ENCODE measurements around the gene CYP19A1. TPM values are rescaled to one million over a fixed set of nuclear protein-coding genes. Genes with fewer than 3 reads are reported as not detected.

CYP19A1 gene
- total and polyA plus RNA-seq, 4 donors, result 0.03 to 124 (median 0.50) TPM; not detected in 1

DNA sequence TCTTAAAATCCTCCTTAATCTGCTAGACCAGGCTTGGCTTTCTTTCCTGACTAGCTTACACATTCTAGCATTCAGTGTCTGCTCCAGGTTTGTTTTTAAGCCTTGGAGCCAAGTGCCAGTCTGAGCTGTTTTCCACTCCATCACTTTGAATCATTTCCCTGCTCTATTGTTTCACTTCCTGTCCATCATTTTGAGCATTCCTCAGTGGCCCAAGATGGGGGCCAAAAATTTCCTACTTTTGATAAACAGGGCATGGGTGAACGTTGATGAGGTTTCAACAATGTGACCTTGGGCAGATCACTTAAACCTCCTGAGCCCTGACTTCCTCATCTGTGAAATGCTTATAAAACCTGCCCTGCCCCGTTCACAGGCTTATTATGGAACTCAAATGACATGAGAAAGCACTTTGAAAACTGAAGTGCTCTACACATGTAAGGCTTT, 4.4 kb downstream of the CYP19A1 start:
- Histone ChIP-seq H3K9me3 (ENCODE audit: control insufficient read depth in 4 of 4, low read length in 3 of 4) (no peaks in the 10 kb centered on the region), H3K4me3 (ENCODE audit: low read depth in 1 of 3, low read length in 3 of 3) (no peak overlapping the region), H3K27ac (ENCODE audit: low read depth in 1 of 2, low read length in 2 of 2) (no peak overlapping the region), H3K36me3 (ENCODE audit: control insufficient read depth in 4 of 4, insufficient read depth in 3 of 4, low read depth in 1 of 4, low read length in 3 of 4) (no peaks in the 10 kb centered on the region), H3K4me1 (ENCODE audit: control insufficient read depth in 4 of 4, insufficient read depth in 4 of 4, low read length in 3 of 4) (no peaks in the 10 kb centered on the region), H3K9ac (ENCODE audit: low read depth in 1 of 2, low read length in 2 of 2) (no peak overlapping the region), H3K27me3 (ENCODE audit: control insufficient read depth in 4 of 4, insufficient read depth in 4 of 4, low read length in 3 of 4) (no peaks in the 10 kb centered on the region)
- DNase-seq (ENCODE audit: low spot score), result no peak
- TF ChIP-seq, protein P1, sequence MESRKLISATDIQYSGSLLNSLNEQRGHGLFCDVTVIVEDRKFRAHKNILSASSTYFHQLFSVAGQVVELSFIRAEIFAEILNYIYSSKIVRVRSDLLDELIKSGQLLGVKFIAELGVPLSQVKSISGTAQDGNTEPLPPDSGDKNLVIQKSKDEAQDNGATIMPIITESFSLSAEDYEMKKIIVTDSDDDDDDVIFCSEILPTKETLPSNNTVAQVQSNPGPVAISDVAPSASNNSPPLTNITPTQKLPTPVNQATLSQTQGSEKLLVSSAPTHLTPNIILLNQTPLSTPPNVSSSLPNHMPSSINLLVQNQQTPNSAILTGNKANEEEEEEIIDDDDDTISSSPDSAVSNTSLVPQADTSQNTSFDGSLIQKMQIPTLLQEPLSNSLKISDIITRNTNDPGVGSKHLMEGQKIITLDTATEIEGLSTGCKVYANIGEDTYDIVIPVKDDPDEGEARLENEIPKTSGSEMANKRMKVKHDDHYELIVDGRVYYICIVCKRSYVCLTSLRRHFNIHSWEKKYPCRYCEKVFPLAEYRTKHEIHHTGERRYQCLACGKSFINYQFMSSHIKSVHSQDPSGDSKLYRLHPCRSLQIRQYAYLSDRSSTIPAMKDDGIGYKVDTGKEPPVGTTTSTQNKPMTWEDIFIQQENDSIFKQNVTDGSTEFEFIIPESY (IDR thresholded peaks at IDR 0.05), result no peak
- TF ChIP-seq, protein P2, sequence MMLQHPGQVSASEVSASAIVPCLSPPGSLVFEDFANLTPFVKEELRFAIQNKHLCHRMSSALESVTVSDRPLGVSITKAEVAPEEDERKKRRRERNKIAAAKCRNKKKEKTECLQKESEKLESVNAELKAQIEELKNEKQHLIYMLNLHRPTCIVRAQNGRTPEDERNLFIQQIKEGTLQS (IDR thresholded peaks at IDR 0.05), result no peak
- TF ChIP-seq, protein P3, sequence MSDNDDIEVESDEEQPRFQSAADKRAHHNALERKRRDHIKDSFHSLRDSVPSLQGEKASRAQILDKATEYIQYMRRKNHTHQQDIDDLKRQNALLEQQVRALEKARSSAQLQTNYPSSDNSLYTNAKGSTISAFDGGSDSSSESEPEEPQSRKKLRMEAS (IDR thresholded peaks at IDR 0.05), result no peak
- WGBS, result 55% methylated on average over 2 of the region's 2 CpGs

DNA sequence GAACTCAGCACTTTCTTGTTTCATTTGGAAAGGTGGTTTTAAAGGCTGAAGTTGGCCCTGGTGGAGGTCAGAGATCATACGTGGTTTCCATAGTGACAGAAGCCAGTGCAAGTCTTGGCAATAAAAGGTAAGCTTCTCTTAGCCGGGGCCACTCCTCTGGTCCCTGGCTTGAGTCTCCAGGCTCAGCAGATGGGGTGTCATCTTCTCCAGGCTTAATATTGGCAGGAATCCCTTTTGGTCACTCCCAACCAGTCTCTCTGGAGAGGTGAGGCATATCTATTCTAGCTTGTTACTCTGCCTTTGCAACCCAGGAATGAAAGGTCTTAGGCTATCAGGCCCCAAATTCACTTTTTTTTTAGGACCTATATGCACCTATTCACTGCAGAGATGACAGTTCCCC, 4.8 kb downstream of the CYP19A1 start:
- no peak overlapping the region for H3K9ac ChIP-seq (ENCODE audit: low read depth in 1 of 2, low read length in 2 of 2)
- H3K36me3 ChIP-seq (ENCODE audit: control insufficient read depth in 4 of 4, insufficient read depth in 3 of 4, low read depth in 1 of 4, low read length in 3 of 4), result no peaks in the 10 kb centered on the region
- TF ChIP-seq RXRA (IDR thresholded peaks at IDR 0.05) (no peak), TAF1 (conservative IDR thresholded peaks at IDR 0.05) (no peak), FOXA2 (IDR thresholded peaks at IDR 0.05) (no peak), HNF4G (IDR thresholded peaks at IDR 0.05) (no peak), GABPA (IDR thresholded peaks at IDR 0.05 in 1 of 2, conservative IDR thresholded peaks at IDR 0.05 in 1 of 2) (no peak), JUND (IDR thresholded peaks at IDR 0.05) (no peak), NR2F2 (IDR thresholded peaks at IDR 0.05) (no peak), FOXA1 (IDR thresholded peaks at IDR 0.05) (no peak), HNF4A (conservative IDR thresholded peaks at IDR 0.05) (no peak), SP1 (IDR thresholded peaks at IDR 0.05) (no peak), EGR1 (IDR thresholded peaks at IDR 0.05; ENCODE audit: low read depth in 2 of 2) (no peak), YY1 (IDR thresholded peaks at IDR 0.05) (no peak)
- TF ChIP-seq, protein P1 (IDR thresholded peaks at IDR 0.05), result no peak
- TF ChIP-seq, protein P4, sequence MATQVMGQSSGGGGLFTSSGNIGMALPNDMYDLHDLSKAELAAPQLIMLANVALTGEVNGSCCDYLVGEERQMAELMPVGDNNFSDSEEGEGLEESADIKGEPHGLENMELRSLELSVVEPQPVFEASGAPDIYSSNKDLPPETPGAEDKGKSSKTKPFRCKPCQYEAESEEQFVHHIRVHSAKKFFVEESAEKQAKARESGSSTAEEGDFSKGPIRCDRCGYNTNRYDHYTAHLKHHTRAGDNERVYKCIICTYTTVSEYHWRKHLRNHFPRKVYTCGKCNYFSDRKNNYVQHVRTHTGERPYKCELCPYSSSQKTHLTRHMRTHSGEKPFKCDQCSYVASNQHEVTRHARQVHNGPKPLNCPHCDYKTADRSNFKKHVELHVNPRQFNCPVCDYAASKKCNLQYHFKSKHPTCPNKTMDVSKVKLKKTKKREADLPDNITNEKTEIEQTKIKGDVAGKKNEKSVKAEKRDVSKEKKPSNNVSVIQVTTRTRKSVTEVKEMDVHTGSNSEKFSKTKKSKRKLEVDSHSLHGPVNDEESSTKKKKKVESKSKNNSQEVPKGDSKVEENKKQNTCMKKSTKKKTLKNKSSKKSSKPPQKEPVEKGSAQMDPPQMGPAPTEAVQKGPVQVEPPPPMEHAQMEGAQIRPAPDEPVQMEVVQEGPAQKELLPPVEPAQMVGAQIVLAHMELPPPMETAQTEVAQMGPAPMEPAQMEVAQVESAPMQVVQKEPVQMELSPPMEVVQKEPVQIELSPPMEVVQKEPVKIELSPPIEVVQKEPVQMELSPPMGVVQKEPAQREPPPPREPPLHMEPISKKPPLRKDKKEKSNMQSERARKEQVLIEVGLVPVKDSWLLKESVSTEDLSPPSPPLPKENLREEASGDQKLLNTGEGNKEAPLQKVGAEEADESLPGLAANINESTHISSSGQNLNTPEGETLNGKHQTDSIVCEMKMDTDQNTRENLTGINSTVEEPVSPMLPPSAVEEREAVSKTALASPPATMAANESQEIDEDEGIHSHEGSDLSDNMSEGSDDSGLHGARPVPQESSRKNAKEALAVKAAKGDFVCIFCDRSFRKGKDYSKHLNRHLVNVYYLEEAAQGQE (IDR thresholded peaks at IDR 0.05), result no peak
- TF ChIP-seq, protein P3 (IDR thresholded peaks at IDR 0.05), result no peak
- TF ChIP-seq, protein P5, sequence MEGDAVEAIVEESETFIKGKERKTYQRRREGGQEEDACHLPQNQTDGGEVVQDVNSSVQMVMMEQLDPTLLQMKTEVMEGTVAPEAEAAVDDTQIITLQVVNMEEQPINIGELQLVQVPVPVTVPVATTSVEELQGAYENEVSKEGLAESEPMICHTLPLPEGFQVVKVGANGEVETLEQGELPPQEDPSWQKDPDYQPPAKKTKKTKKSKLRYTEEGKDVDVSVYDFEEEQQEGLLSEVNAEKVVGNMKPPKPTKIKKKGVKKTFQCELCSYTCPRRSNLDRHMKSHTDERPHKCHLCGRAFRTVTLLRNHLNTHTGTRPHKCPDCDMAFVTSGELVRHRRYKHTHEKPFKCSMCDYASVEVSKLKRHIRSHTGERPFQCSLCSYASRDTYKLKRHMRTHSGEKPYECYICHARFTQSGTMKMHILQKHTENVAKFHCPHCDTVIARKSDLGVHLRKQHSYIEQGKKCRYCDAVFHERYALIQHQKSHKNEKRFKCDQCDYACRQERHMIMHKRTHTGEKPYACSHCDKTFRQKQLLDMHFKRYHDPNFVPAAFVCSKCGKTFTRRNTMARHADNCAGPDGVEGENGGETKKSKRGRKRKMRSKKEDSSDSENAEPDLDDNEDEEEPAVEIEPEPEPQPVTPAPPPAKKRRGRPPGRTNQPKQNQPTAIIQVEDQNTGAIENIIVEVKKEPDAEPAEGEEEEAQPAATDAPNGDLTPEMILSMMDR (IDR thresholded peaks at IDR 0.05; ENCODE audit: low read depth, low read length, missing input control), result no peak
- TF ChIP-seq, protein P2 (IDR thresholded peaks at IDR 0.05), result no peak
- DNase-seq (ENCODE audit: low spot score), result no peak
- 75% methylated on average over 2 of the region's 2 CpGs for WGBS
- no peaks in the 10 kb centered on the region for H3K9me3 ChIP-seq (ENCODE audit: control insufficient read depth in 4 of 4, low read length in 3 of 4)
- no peaks in the 10 kb centered on the region for H3K27me3 ChIP-seq (ENCODE audit: control insufficient read depth in 4 of 4, insufficient read depth in 4 of 4, low read length in 3 of 4)
- no peak overlapping the region for H3K4me3 ChIP-seq (ENCODE audit: low read depth in 1 of 3, low read length in 3 of 3)
- H3K4me1 ChIP-seq (ENCODE audit: control insufficient read depth in 4 of 4, insufficient read depth in 4 of 4, low read length in 3 of 4), result no peaks in the 10 kb centered on the region
- H3K27ac ChIP-seq (ENCODE audit: low read depth in 1 of 2, low read length in 2 of 2), result no peak overlapping the region
